Colonic mucosa (tissue), 4 donors: Measurements from ENCODE around the gene DOCK7. TPM values are rescaled to one million over a fixed set of nuclear protein-coding genes. Genes with fewer than 3 reads are reported as not detected.
"Not testable (repeated sequence)": the region's sequence is repeated elsewhere in the genome, so short reads cannot be mapped to it uniquely, and the experiment has no call there.

ENCODE experiments used
- DNase-seq: peaks from one replicate; pipeline ENCODE4 v3.0.0-alpha.2; 2020
- H3K27ac ChIP-seq: fragments of 200-600 bp; one replicate; pipeline ENCODE4 v1.8.0; 2021
- H3K27me3 ChIP-seq: fragments of 200-600 bp; one replicate; pipeline ENCODE4 v1.8.0; 2021
- H3K36me3 ChIP-seq: fragments of 200-600 bp; one replicate; pipeline ENCODE4 v1.8.0; 2021
- H3K4me1 ChIP-seq: fragments of 200-600 bp; one replicate; pipeline ENCODE4 v1.8.0; 2021; ENCODE audit warnings: mild to moderate bottlenecking
- H3K4me3 ChIP-seq: fragments of 200-600 bp; one replicate; pipeline ENCODE4 v1.8.0; 2021
- H3K9ac ChIP-seq, 2 donors: one replicate each; pipeline ENCODE4 v1.7.0; 2013; ENCODE audit warnings: control low read depth in 2 of 2, low read depth in 2 of 2, low read length in 2 of 2
- H3K9me3 ChIP-seq: fragments of 200-600 bp; one replicate; pipeline ENCODE4 v1.8.0; 2021
- CTCF ChIP-seq: fragments of 200-600 bp; IDR thresholded peaks from one replicate; pipeline ENCODE4 v1.8.0; 2022; ENCODE audit warnings: antibody characterized with exemption, mild to moderate bottlenecking
- intact Hi-C: fragments of 100-400 bp; cut with DNase I; formaldehyde crosslinking; loops from one replicate; pipeline ENCODE4 v1.14.1; 2022
- total RNA-seq, 2 donors: library from RNA; stranded (reverse); fragmentation: NEBNext Ultra II Directional in 1 of 2; extraction: Animal tissue kit (Norgen Biotek cat#: 25700) in 1 of 2; gene quantifications; one replicate each; pipeline ENCODE4 v1.2.1, GENCODE V29; 2021
- donor health status: healthy.
- donor health status: DM: no; HTN: no; CAD: no.
- donor health status: DM: no; HTN: no; CAD: no.

The DOCK7 gene
- total RNA-seq, 2 donors from 2014 or later, result 44.9 to 53.7 TPM

GRCh38 chr1:62706985-62707743 is 19.0 kb upstream of the DOCK7 start:
- intact Hi-C loops, result no loop called here
- peak; percentile 56 for DNase-seq
- Histone ChIP-seq H3K36me3 (no peaks in the 10 kb centered on the region), H3K9me3 (no peaks in the 10 kb centered on the region), H3K27ac (peak overlapping the region; percentile 60), H3K27me3 (no peaks in the 10 kb centered on the region), H3K4me1 (peaks cover 7% of the 10 kb centered on the region), H3K4me3 (no peak overlapping the region), H3K9ac (peak overlapping the region in 1 of 2 donors; percentile 30)
- no peak for TF ChIP-seq CTCF

GRCh38 chr1:62698161-62698560 is 10.0 kb upstream of the DOCK7 start:
- H3K27me3 ChIP-seq, H3K9ac ChIP-seq, intact Hi-C loops, DNase-seq, H3K4me1 ChIP-seq, H3K36me3 ChIP-seq, H3K9me3 ChIP-seq, H3K4me3 ChIP-seq, H3K27ac ChIP-seq: not testable (repeated sequence)

- H3K4me3 ChIP-seq, H3K9me3 ChIP-seq, H3K4me1 ChIP-seq, H3K27me3 ChIP-seq, DNase-seq, intact Hi-C loops, H3K36me3 ChIP-seq, H3K9ac ChIP-seq, H3K27ac ChIP-seq: not testable (repeated sequence)
Observed at GRCh38 chr1:62694479-62694878, 6.3 kb upstream of the DOCK7 start.

- Histone ChIP-seq H3K9ac (no peak overlapping the region), H3K4me3 (no peak overlapping the region), H3K4me1 (no peaks in the 10 kb centered on the region), H3K27ac (no peak overlapping the region), H3K9me3 (no peaks in the 10 kb centered on the region), H3K36me3 (no peaks in the 10 kb centered on the region), H3K27me3 (no peaks in the 10 kb centered on the region)
- intact Hi-C loops, result no loop called here
- no peak for TF ChIP-seq CTCF
- no peak for DNase-seq
Observed at GRCh38 chr1:62693123-62693522, 4.9 kb upstream of the DOCK7 start.

GRCh38 chr1:62691062-62691844 is 3.1 kb upstream of the DOCK7 start:
- no peak for TF ChIP-seq CTCF
- Histone ChIP-seq H3K36me3 (no peaks in the 10 kb centered on the region), H3K9ac (peak overlapping the region in 1 of 2 donors; percentile 51), H3K27ac (peak overlapping the region; percentile 11), H3K9me3 (no peaks in the 10 kb centered on the region), H3K27me3 (no peaks in the 10 kb centered on the region), H3K4me3 (no peak overlapping the region), H3K4me1 (no peaks in the 10 kb centered on the region)
- intact Hi-C loops, result no loop called here
- no peak for DNase-seq

GRCh38 chr1:62689524-62689923 is 1.3 kb upstream of the DOCK7 start:
- Histone ChIP-seq H3K27ac (peak overlapping the region; percentile 43), H3K4me3 (no peak overlapping the region), H3K9ac (peak overlapping the region in 1 of 2 donors; percentile 51), H3K9me3 (no peaks in the 10 kb centered on the region), H3K36me3 (no peaks in the 10 kb centered on the region), H3K27me3 (no peaks in the 10 kb centered on the region), H3K4me1 (no peaks in the 10 kb centered on the region)
- DNase-seq, result no peak
- intact Hi-C loops, result no loop called here
- no peak for TF ChIP-seq CTCF
